ENCODE measurements around the gene MRPS24. TPM values are rescaled to one million over a fixed set of nuclear protein-coding genes. Genes with fewer than 3 reads are reported as not detected.

Gene MRPS24
- total RNA-seq, 1 experiment from 2014 or later, result 224 TPM

DNA sequence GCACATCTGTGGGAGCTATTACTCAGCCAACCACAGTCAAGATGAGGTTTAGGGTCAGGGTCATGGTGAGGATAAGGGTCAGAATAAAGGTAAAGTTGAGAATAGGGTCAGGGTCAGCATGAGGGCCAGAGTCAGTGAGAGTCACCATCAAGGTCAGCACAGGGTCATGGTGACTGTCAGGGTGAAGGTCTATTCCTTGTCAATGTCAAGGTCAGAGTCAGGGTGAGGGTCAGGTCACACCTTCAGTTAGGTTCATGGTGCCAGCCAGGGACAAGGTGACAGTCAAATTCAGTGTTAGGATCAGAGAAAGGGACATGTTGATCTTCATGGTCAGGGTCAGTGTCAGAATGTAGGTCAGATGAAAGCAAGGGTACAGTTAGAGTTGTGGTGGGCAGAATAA lies 14.1 kb downstream of the MRPS24 start:
- H3K4me1 ChIP-seq (ENCODE audit: control insufficient read depth, insufficient read depth, low read length), result no peaks in the 10 kb centered on the region
- ChIA-PET CTCF (interaction anchor here (0.7 kb wide), 1 partner anchor 79 kb away, joined by 7 read pairs; no protein-coding TSS in a partner anchor), POLR2A (no interaction called here)
- H3K9me3 ChIP-seq (ENCODE audit: control insufficient read depth, insufficient read depth, low read depth, low read length), result no peaks in the 10 kb centered on the region
- ATAC-seq (no peak), DNase-seq (ENCODE audit: low read depth, low spot score) (no peak)
- H3K36me3 ChIP-seq (ENCODE audit: control insufficient read depth, insufficient read depth, low read length), result no peaks in the 10 kb centered on the region
- intact Hi-C loops (cut with micrococcal nuclease; ENCODE audit: unreplicated experiment) (no loop called here), in situ Hi-C loops (cut with HindIII; ENCODE audit: low pct_unique_long_range_greater_than_20kb, low sequenced_read_pairs) (no loop called here)
- no peak for TF ChIP-seq SIN3A (IDR thresholded peaks at IDR 0.05; ENCODE audit: borderline replicate concordance, insufficient read depth, low read depth, low read length)
- TF ChIP-seq POLR2AphosphoS5 (IDR thresholded peaks at IDR 0.05; ENCODE audit: low read depth, low read length), result no peak
- TF ChIP-seq, protein P1, sequence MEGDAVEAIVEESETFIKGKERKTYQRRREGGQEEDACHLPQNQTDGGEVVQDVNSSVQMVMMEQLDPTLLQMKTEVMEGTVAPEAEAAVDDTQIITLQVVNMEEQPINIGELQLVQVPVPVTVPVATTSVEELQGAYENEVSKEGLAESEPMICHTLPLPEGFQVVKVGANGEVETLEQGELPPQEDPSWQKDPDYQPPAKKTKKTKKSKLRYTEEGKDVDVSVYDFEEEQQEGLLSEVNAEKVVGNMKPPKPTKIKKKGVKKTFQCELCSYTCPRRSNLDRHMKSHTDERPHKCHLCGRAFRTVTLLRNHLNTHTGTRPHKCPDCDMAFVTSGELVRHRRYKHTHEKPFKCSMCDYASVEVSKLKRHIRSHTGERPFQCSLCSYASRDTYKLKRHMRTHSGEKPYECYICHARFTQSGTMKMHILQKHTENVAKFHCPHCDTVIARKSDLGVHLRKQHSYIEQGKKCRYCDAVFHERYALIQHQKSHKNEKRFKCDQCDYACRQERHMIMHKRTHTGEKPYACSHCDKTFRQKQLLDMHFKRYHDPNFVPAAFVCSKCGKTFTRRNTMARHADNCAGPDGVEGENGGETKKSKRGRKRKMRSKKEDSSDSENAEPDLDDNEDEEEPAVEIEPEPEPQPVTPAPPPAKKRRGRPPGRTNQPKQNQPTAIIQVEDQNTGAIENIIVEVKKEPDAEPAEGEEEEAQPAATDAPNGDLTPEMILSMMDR (IDR thresholded peaks at IDR 0.05), result no peak
- TF ChIP-seq, protein P2, sequence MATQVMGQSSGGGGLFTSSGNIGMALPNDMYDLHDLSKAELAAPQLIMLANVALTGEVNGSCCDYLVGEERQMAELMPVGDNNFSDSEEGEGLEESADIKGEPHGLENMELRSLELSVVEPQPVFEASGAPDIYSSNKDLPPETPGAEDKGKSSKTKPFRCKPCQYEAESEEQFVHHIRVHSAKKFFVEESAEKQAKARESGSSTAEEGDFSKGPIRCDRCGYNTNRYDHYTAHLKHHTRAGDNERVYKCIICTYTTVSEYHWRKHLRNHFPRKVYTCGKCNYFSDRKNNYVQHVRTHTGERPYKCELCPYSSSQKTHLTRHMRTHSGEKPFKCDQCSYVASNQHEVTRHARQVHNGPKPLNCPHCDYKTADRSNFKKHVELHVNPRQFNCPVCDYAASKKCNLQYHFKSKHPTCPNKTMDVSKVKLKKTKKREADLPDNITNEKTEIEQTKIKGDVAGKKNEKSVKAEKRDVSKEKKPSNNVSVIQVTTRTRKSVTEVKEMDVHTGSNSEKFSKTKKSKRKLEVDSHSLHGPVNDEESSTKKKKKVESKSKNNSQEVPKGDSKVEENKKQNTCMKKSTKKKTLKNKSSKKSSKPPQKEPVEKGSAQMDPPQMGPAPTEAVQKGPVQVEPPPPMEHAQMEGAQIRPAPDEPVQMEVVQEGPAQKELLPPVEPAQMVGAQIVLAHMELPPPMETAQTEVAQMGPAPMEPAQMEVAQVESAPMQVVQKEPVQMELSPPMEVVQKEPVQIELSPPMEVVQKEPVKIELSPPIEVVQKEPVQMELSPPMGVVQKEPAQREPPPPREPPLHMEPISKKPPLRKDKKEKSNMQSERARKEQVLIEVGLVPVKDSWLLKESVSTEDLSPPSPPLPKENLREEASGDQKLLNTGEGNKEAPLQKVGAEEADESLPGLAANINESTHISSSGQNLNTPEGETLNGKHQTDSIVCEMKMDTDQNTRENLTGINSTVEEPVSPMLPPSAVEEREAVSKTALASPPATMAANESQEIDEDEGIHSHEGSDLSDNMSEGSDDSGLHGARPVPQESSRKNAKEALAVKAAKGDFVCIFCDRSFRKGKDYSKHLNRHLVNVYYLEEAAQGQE (IDR thresholded peaks at IDR 0.05; ENCODE audit: insufficient read depth in 1 of 2, low read depth in 2 of 2, low read length in 1 of 2), result no peak
- TF ChIP-seq TCF7L2 (IDR thresholded peaks at IDR 0.05; ENCODE audit: low read depth, low read length), result no peak
- H3K27me3 ChIP-seq (ENCODE audit: control insufficient read depth, insufficient read depth, low read length), result no peaks in the 10 kb centered on the region
- no peak overlapping the region for H3K27ac ChIP-seq (ENCODE audit: low read length)
- no peak overlapping the region for H3K4me3 ChIP-seq (ENCODE audit: low read depth in 2 of 2, low read length in 2 of 2)
- no TSS peak for BruUV-seq (replicated peaks)

DNA sequence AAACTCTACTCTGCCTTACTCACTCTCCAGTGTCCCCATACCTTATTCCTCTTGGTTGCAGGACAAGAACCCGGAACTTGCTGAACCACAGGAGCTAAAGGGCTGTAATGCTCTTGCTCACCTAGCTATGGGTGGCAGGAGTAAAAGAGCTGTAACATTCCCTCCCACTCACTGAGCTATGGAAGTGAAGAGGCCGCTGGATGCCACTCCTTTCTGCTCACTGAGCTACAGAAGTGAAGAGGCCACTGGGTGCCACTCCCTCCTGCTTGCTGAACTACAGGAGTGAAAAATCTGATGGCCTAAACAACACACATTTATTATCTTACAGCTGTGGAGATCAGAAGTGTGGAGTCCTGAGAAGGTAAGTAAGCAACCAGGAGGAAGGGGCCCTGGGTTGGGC lies 17.5 kb downstream of the MRPS24 start:
- Histone ChIP-seq H3K36me3 (ENCODE audit: control insufficient read depth, insufficient read depth, low read length) (no peaks in the 10 kb centered on the region), H3K4me1 (ENCODE audit: control insufficient read depth, insufficient read depth, low read length) (no peaks in the 10 kb centered on the region), H3K27me3 (ENCODE audit: control insufficient read depth, insufficient read depth, low read length) (no peaks in the 10 kb centered on the region), H3K9me3 (ENCODE audit: control insufficient read depth, insufficient read depth, low read depth, low read length) (no peaks in the 10 kb centered on the region), H3K4me3 (ENCODE audit: low read depth in 2 of 2, low read length in 2 of 2) (no peak overlapping the region), H3K27ac (ENCODE audit: low read length) (no peak overlapping the region)
- CTCF ChIA-PET, result no interaction called here
- TF ChIP-seq, protein P2 (IDR thresholded peaks at IDR 0.05; ENCODE audit: insufficient read depth in 1 of 2, low read depth in 2 of 2, low read length in 1 of 2), result no peak
- TF ChIP-seq POLR2AphosphoS5 (IDR thresholded peaks at IDR 0.05; ENCODE audit: low read depth, low read length) (no peak), TCF7L2 (IDR thresholded peaks at IDR 0.05; ENCODE audit: low read depth, low read length) (no peak), SIN3A (IDR thresholded peaks at IDR 0.05; ENCODE audit: borderline replicate concordance, insufficient read depth, low read depth, low read length) (no peak)
- TF ChIP-seq, protein P1 (IDR thresholded peaks at IDR 0.05), result no peak
- no peak for DNase-seq (ENCODE audit: low read depth, low spot score)
- POLR2A ChIA-PET, result no interaction called here
- ATAC-seq, result no peak
- intact Hi-C loops (cut with micrococcal nuclease; ENCODE audit: unreplicated experiment), result no loop called here
- no TSS peak for BruUV-seq (replicated peaks)
- in situ Hi-C loops (cut with HindIII; ENCODE audit: low pct_unique_long_range_greater_than_20kb, low sequenced_read_pairs), result no loop called here
